Caco-2 (cell line): Measurements from ENCODE around the gene DTNB. TPM values are rescaled to one million over a fixed set of nuclear protein-coding genes. Genes with fewer than 3 reads are reported as not detected.

Experiments used
- BruUV-seq: library from RNA; stranded (reverse); fragments of 400-500 nt; replicated peaks from 2 replicates; lab custom pipeline; 2021; lab: Mats Ljungman, UMichigan
- CTCF ChIA-PET: fragments of 300-600 bp; sonication (Branson Sonifier 250); formaldehyde crosslinking; loops from one replicate; lab custom pipeline; 2022; ENCODE audit warnings: antibody characterized with exemption; lab: Charles Lee
- POLR2A ChIA-PET: fragments of 300-600 bp; sonication (Branson Sonifier 250); formaldehyde crosslinking; loops from one replicate; lab custom pipeline; 2022; ENCODE audit warnings: antibody characterized with exemption; lab: Charles Lee
- DNase-seq, 2 experiments: peaks; one replicate each; pipeline versions ENCODE4 v3.0.0 to v3.0.0-alpha.2; 2020 to 2022
- H3K27me3 ChIP-seq: replicated peaks from 2 replicates; pipeline ENCODE4 v1.6.0; 2011; ENCODE audit warnings: low read length; ENCODE audit not compliant: control insufficient read depth, insufficient read depth
- H3K36me3 ChIP-seq: 2 replicates; pipeline ENCODE4 v1.5.1; 2011; ENCODE audit warnings: low read length; ENCODE audit not compliant: control insufficient read depth, insufficient read depth
- H3K4me1 ChIP-seq: fragments of 250-450 bp; sonication (Bioruptor Pico); 2 replicates; pipeline ENCODE4 v1.5.1; 2020; ENCODE audit warnings: mild to moderate bottlenecking
- H3K4me3 ChIP-seq: 2 replicates; pipeline ENCODE4 v1.5.1; 2011; ENCODE audit warnings: low read depth, mild to moderate bottlenecking, control low read depth, low read length
- H3K9me3 ChIP-seq: fragments of 250-450 bp; sonication (Bioruptor Pico); 2 replicates; pipeline ENCODE4 v1.5.1; 2020; ENCODE audit warnings: mild to moderate bottlenecking, moderate library complexity
- H3K27ac Mint-ChIP-seq: one replicate; pipeline ENCODE4 v1.8.0; 2022; ENCODE audit warnings: mixed read lengths; ENCODE audit not compliant: unreplicated experiment
- H3K27me3 Mint-ChIP-seq: one replicate; pipeline ENCODE4 v1.8.0; 2022; ENCODE audit warnings: mixed read lengths; ENCODE audit not compliant: insufficient read depth, unreplicated experiment
- H3K36me3 Mint-ChIP-seq: one replicate; pipeline ENCODE4 v1.8.0; 2022; ENCODE audit warnings: mild to moderate bottlenecking, mixed read lengths; ENCODE audit not compliant: insufficient read depth, unreplicated experiment
- H3K4me1 Mint-ChIP-seq: one replicate; pipeline ENCODE4 v1.8.0; 2022; ENCODE audit warnings: low read depth, mixed read lengths; ENCODE audit not compliant: unreplicated experiment
- H3K4me3 Mint-ChIP-seq: one replicate; pipeline ENCODE4 v1.8.0; 2022; ENCODE audit warnings: mild to moderate bottlenecking, moderate library complexity, mixed read lengths; ENCODE audit not compliant: unreplicated experiment
- H3K9me3 Mint-ChIP-seq: one replicate; pipeline ENCODE4 v1.8.0; 2022; ENCODE audit warnings: mixed read lengths; ENCODE audit not compliant: unreplicated experiment
- CTCF ChIP-seq, 2 experiments: fragments of 200-600 bp in 1 of 2; IDR thresholded peaks; 1 replicate in 1 of 2; 2 replicates in 1 of 2; pipeline versions ENCODE4 v1.5.1 to v1.8.0; 2011 to 2022; ENCODE audit warnings: antibody characterized with exemption in 1 of 2, control low read depth in 1 of 2, inconsistent platforms in 1 of 2, low read depth in 1 of 2, low read length in 1 of 2, mild to moderate bottlenecking in 1 of 2, moderate library complexity in 1 of 2; ENCODE audit not compliant: insufficient read depth in 1 of 2, severe bottlenecking in 1 of 2, unreplicated experiment in 1 of 2
- intact Hi-C: fragments of 100-400 bp; cut with micrococcal nuclease; formaldehyde crosslinking; loops from one replicate; pipeline ENCODE4 v1.10.0; 2022; ENCODE audit not compliant: unreplicated experiment
- total RNA-seq: library from RNA; stranded (reverse); gene quantifications from 2 replicates; pipeline ENCODE4 v1.2.3, GENCODE V29; 2022

The DTNB gene
- total RNA-seq, 1 experiment from 2014 or later, result 50.4 TPM

DNA sequence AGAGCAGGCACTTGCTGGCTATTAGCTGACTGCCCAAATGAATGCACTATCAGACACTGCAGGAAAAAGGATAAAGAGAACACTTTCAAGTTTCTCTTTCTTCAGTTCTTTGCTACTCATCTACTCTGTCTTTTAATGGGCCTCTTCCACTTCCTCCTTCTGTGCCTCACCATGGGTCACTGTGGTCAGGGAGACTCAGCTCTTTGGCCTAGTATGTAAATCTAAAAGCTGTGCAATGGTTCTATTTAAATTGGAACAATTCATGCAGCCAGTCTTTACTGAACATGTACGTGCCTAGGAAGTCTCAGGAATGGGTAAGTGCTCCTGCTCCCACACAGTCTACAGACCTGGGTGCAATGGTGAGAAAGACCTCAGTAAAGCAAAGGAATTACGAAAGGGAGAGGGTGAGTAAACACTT is 252.5 kb downstream of the DTNB start:
- no TSS peak for BruUV-seq
- POLR2A ChIA-PET, result no interaction called here
- Histone ChIP-seq H3K9me3 (no peaks in the 10 kb centered on the region), H3K4me3 (no peak overlapping the region), H3K27me3 (no peaks in the 10 kb centered on the region), H3K4me1 (peaks cover 10% of the 10 kb centered on the region; the same call in 1 of the 2 replicates), H3K36me3 (no peaks in the 10 kb centered on the region)
- H3K9me3 Mint-ChIP-seq, result peaks cover 9% of the 10 kb centered on the region
- H3K36me3 Mint-ChIP-seq, result peaks cover 5% of the 10 kb centered on the region
- TF ChIP-seq CTCF (IDR thresholded peaks at IDR 0.05; ENCODE audit: insufficient read depth in 1 of 2, low read depth in 1 of 2, low read length in 1 of 2, severe bottlenecking in 1 of 2, unreplicated experiment in 1 of 2), result no peak
- intact Hi-C loops, result loop anchor here (2.0 kb wide), 1 partner anchor 20 kb away; no protein-coding TSS in a partner anchor
- CTCF ChIA-PET, result no interaction called here
- H3K27me3 Mint-ChIP-seq, result no peaks in the 10 kb centered on the region
- H3K4me3 Mint-ChIP-seq, result no peak overlapping the region
- peaks cover 7% of the 10 kb centered on the region for H3K4me1 Mint-ChIP-seq
- DNase-seq, result no peak
- H3K27ac Mint-ChIP-seq, result no peak overlapping the region

DNA sequence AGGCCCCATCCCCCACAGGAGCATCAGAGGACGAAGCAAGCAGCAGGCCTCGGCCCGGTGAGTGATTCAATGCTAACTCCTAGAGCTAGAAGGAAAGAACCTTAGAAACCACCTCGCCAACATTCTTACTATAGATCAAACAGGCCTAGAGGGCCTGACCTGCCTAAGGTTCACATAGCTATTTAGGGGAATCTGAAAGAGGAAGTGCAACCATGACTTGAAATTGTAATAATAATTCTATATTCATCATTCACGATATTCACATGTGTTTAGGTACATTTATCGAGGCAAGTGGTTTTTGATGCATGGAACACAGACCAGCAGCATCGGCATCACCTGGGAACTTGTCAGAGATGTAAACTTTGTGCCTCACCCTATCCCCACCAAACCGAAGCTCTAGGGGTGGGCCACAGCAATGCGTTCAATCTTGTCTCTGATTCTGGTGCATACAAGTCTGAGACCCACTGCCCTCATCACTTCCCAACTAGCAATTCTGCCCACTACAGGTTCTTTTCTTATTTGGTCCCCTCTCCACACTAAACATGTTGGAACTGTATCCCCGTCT is 253.6 kb downstream of the DTNB start:
- intact Hi-C loops, result loop anchor here (2.0 kb wide), 1 partner anchor 19 kb away; no protein-coding TSS in a partner anchor
- Mint-ChIP-seq H3K4me1 (peaks cover 7% of the 10 kb centered on the region), H3K36me3 (peaks cover 5% of the 10 kb centered on the region), H3K4me3 (no peak overlapping the region), H3K27ac (no peak overlapping the region), H3K27me3 (no peaks in the 10 kb centered on the region), H3K9me3 (peaks cover 9% of the 10 kb centered on the region)
- no TSS peak for BruUV-seq
- no peaks in the 10 kb centered on the region for H3K9me3 ChIP-seq
- peaks cover 10% of the 10 kb centered on the region; the same call in 1 of the 2 replicates for H3K4me1 ChIP-seq
- no peak for DNase-seq
- POLR2A ChIA-PET, result no interaction called here
- no peak for TF ChIP-seq CTCF (IDR thresholded peaks at IDR 0.05; ENCODE audit: insufficient read depth in 1 of 2, low read depth in 1 of 2, low read length in 1 of 2, severe bottlenecking in 1 of 2, unreplicated experiment in 1 of 2)
- no peaks in the 10 kb centered on the region for H3K36me3 ChIP-seq
- no peak overlapping the region for H3K4me3 ChIP-seq
- H3K27me3 ChIP-seq, result no peaks in the 10 kb centered on the region
- CTCF ChIA-PET, result no interaction called here

DNA sequence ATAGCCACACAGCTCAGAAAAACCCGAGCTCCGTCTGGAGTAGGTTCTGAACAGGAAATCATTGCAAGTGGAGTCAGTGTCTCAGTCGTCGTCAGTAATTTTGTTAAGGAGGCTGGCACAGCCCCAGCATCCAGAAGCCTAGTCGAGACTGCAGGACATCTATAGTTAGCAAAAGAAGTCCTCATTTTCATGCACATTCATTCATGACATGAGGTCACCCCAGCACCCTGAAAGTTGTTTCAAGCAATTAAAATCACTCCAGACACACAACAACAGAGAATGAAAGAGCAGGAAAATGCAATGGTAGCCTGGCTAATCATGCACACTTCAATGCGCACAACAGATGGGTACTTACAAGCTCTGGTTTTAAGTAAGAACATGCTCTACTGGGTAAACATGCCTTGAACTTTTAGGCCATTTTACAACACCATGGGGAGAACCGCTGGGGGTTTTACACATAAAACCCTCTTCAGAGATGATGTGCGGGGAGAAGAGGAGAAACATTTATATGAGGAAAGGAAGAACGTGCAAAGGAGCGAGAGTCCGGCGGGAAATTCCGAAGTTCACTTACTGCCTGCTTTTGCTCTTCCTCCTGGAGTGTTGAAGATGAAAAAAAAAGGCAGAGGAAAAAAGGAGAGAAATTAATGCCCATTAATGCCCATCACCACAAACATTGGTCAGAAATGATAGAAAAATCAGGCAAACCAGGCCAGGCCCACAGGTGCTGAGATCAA is 254.3 kb downstream of the DTNB start:
- peaks cover 10% of the 10 kb centered on the region; the same call in 1 of the 2 replicates for H3K4me1 ChIP-seq
- no peak for TF ChIP-seq CTCF (IDR thresholded peaks at IDR 0.05; ENCODE audit: insufficient read depth in 1 of 2, low read depth in 1 of 2, low read length in 1 of 2, severe bottlenecking in 1 of 2, unreplicated experiment in 1 of 2)
- H3K4me3 Mint-ChIP-seq, result no peak overlapping the region
- POLR2A ChIA-PET, result no interaction called here
- H3K36me3 ChIP-seq, result no peaks in the 10 kb centered on the region
- H3K4me3 ChIP-seq, result no peak overlapping the region
- H3K27me3 ChIP-seq, result no peaks in the 10 kb centered on the region
- intact Hi-C loops, result no loop called here
- H3K4me1 Mint-ChIP-seq, result peaks cover 7% of the 10 kb centered on the region
- peaks cover 5% of the 10 kb centered on the region for H3K36me3 Mint-ChIP-seq
- CTCF ChIA-PET, result interaction anchor here (0.5 kb wide), 1 partner anchor 36 kb away, joined by 3 read pairs; no protein-coding TSS in a partner anchor
- H3K27ac Mint-ChIP-seq, result no peak overlapping the region
- no peaks in the 10 kb centered on the region for H3K27me3 Mint-ChIP-seq
- no peak for DNase-seq
- no peaks in the 10 kb centered on the region for H3K9me3 ChIP-seq
- no TSS peak for BruUV-seq
- H3K9me3 Mint-ChIP-seq, result peaks cover 9% of the 10 kb centered on the region
